ENCODE measurements around the gene MAPKAPK2.
"Not testable (repeated sequence)": the region's sequence is repeated elsewhere in the genome, so short reads cannot be mapped to it uniquely, and the experiment has no call there.

Gene MAPKAPK2

GRCh38 chr1:206637605-206638004 is 47.1 kb upstream of the MAPKAPK2 start:
- H3K79me2 ChIP-seq (ENCODE audit: insufficient read depth, low read depth): no peaks in the 10 kb centered on the region
- no peak for TF ChIP-seq CTCF (conservative IDR thresholded peaks at IDR 0.05; ENCODE audit: low read depth, low read length)
- H2AFZ ChIP-seq (ENCODE audit: low read depth): no peak overlapping the region
- H3K4me1 ChIP-seq (ENCODE audit: low read depth, poor library complexity, severe bottlenecking): peaks cover 15% of the 10 kb centered on the region
- peaks cover 6% of the 10 kb centered on the region; the same call in 1 of the 2 replicates for H3K27me3 ChIP-seq (ENCODE audit: insufficient read depth, low read depth)
- H3K36me3 ChIP-seq (ENCODE audit: insufficient read depth): no peaks in the 10 kb centered on the region
- H3K27ac ChIP-seq: no peak overlapping the region
- H4K20me1 ChIP-seq (ENCODE audit: insufficient read depth): no peaks in the 10 kb centered on the region
- H3K9ac ChIP-seq: no peak overlapping the region
- no peak overlapping the region for H3K4me3 ChIP-seq (IDR thresholded peaks at IDR 0.05; ENCODE audit: insufficient read depth, low read depth, low read length)
- H3K4me2 ChIP-seq: no peak overlapping the region

GRCh38 chr1:206642074-206642473 is 42.6 kb upstream of the MAPKAPK2 start:
- not testable (repeated sequence) for H3K4me2 ChIP-seq; H3K36me3 ChIP-seq (ENCODE audit: insufficient read depth); H3K27me3 ChIP-seq (ENCODE audit: insufficient read depth, low read depth); H3K9ac ChIP-seq; H3K4me1 ChIP-seq (ENCODE audit: low read depth, poor library complexity, severe bottlenecking); H3K27ac ChIP-seq; H2AFZ ChIP-seq (ENCODE audit: low read depth); H3K79me2 ChIP-seq (ENCODE audit: insufficient read depth, low read depth); H3K4me3 ChIP-seq (IDR thresholded peaks at IDR 0.05; ENCODE audit: insufficient read depth, low read depth, low read length); H4K20me1 ChIP-seq (ENCODE audit: insufficient read depth)

GRCh38 chr1:206643118-206643698 is 41.5 kb upstream of the MAPKAPK2 start:
- no peak for TF ChIP-seq CTCF (conservative IDR thresholded peaks at IDR 0.05; ENCODE audit: low read depth, low read length)
- Histone ChIP-seq H3K79me2 (ENCODE audit: insufficient read depth, low read depth) (no peaks in the 10 kb centered on the region), H3K36me3 (ENCODE audit: insufficient read depth) (no peaks in the 10 kb centered on the region), H3K27me3 (ENCODE audit: insufficient read depth, low read depth) (no peaks in the 10 kb centered on the region), H3K4me2 (no peak overlapping the region), H3K4me3 (IDR thresholded peaks at IDR 0.05; ENCODE audit: insufficient read depth, low read depth, low read length) (no peak overlapping the region), H4K20me1 (ENCODE audit: insufficient read depth) (no peaks in the 10 kb centered on the region), H3K4me1 (ENCODE audit: low read depth, poor library complexity, severe bottlenecking) (no peaks in the 10 kb centered on the region), H3K27ac (no peak overlapping the region), H2AFZ (ENCODE audit: low read depth) (no peak overlapping the region), H3K9ac (no peak overlapping the region)

- Histone ChIP-seq H3K4me2 (no peak overlapping the region), H3K4me3 (IDR thresholded peaks at IDR 0.05; ENCODE audit: insufficient read depth, low read depth, low read length) (no peak overlapping the region), H3K27me3 (ENCODE audit: insufficient read depth, low read depth) (no peaks in the 10 kb centered on the region), H3K9ac (no peak overlapping the region), H3K79me2 (ENCODE audit: insufficient read depth, low read depth) (no peaks in the 10 kb centered on the region), H2AFZ (ENCODE audit: low read depth) (no peak overlapping the region), H4K20me1 (ENCODE audit: insufficient read depth) (no peaks in the 10 kb centered on the region), H3K4me1 (ENCODE audit: low read depth, poor library complexity, severe bottlenecking) (peaks cover under 1% of the 10 kb centered on the region), H3K27ac (no peak overlapping the region), H3K36me3 (ENCODE audit: insufficient read depth) (no peaks in the 10 kb centered on the region)
- TF ChIP-seq CTCF (conservative IDR thresholded peaks at IDR 0.05; ENCODE audit: low read depth, low read length): no peak
Observed at GRCh38 chr1:206646504-206646903, 38.2 kb upstream of the MAPKAPK2 start.

GRCh38 chr1:206647224-206647623 is 37.5 kb upstream of the MAPKAPK2 start:
- Histone ChIP-seq H3K27ac (no peak overlapping the region), H3K79me2 (ENCODE audit: insufficient read depth, low read depth) (no peaks in the 10 kb centered on the region), H3K4me1 (ENCODE audit: low read depth, poor library complexity, severe bottlenecking) (peaks cover 7% of the 10 kb centered on the region), H3K9ac (no peak overlapping the region), H3K4me2 (no peak overlapping the region), H3K36me3 (ENCODE audit: insufficient read depth) (no peaks in the 10 kb centered on the region), H3K27me3 (ENCODE audit: insufficient read depth, low read depth) (no peaks in the 10 kb centered on the region), H3K4me3 (IDR thresholded peaks at IDR 0.05; ENCODE audit: insufficient read depth, low read depth, low read length) (no peak overlapping the region), H2AFZ (ENCODE audit: low read depth) (no peak overlapping the region), H4K20me1 (ENCODE audit: insufficient read depth) (no peaks in the 10 kb centered on the region)
- TF ChIP-seq CTCF (conservative IDR thresholded peaks at IDR 0.05; ENCODE audit: low read depth, low read length): no peak

Measured in KMS-11 (cell line).